WTC11 (cell line): ENCODE measurements around the gene MYO7B. TPM values are rescaled to one million over a fixed set of nuclear protein-coding genes. Genes with fewer than 3 reads are reported as not detected.

Experiments
- ATAC-seq: fragments of 200-7000 bp; cut with Tn5 transposase; 2 replicates; pipeline ENCODE4 v1.10.0; 2021; ENCODE audit warnings: mild to moderate bottlenecking, moderate library complexity
- CTCF ChIA-PET: fragments of 300-600 bp; sonication (Branson Sonifier 250); formaldehyde crosslinking; loops from one replicate; lab custom pipeline; 2021; ENCODE audit warnings: antibody characterized with exemption; lab: Charles Lee
- POLR2A ChIA-PET: fragments of 350-600 bp; sonication (Branson Sonifier 250); formaldehyde crosslinking; loops from one replicate; lab custom pipeline; 2021; ENCODE audit warnings: antibody characterized with exemption; lab: Charles Lee
- DNase-seq: peaks from one replicate; pipeline ENCODE4 v3.0.0; 2021; ENCODE audit warnings: low spot score
- H3K27ac Mint-ChIP-seq: 2 replicates; pipeline ENCODE4 v1.8.0; 2021; ENCODE audit warnings: mixed read lengths
- H3K27me3 Mint-ChIP-seq: 2 replicates; pipeline ENCODE4 v1.8.0; 2021; ENCODE audit warnings: low read depth, mild to moderate bottlenecking, moderate library complexity, mixed read lengths
- H3K36me3 Mint-ChIP-seq: 2 replicates; pipeline ENCODE4 v1.8.0; 2021; ENCODE audit warnings: mixed read lengths
- H3K4me1 Mint-ChIP-seq: 2 replicates; pipeline ENCODE4 v1.8.0; 2022; ENCODE audit warnings: mixed read lengths
- H3K4me3 Mint-ChIP-seq: 2 replicates; pipeline ENCODE4 v1.8.0; 2021; ENCODE audit warnings: mild to moderate bottlenecking, moderate library complexity, mixed read lengths
- H3K9me3 Mint-ChIP-seq: 2 replicates; pipeline ENCODE4 v1.8.0; 2021; ENCODE audit warnings: mixed read lengths
- CTCF ChIP-seq: fragments of 200-600 bp; IDR thresholded peaks from 2 replicates; pipeline ENCODE4 v1.8.0; 2022; ENCODE audit warnings: antibody characterized with exemption
- FOXP1 ChIP-seq: sonication (generic); formaldehyde crosslinking; IDR thresholded peaks from 2 replicates; pipeline ENCODE4 v1.8.0; 2022; ENCODE audit warnings: missing genetic modification reagents, mild to moderate bottlenecking, moderate library complexity, borderline replicate concordance
- JUN ChIP-seq: sonication (generic); formaldehyde crosslinking; IDR thresholded peaks from 2 replicates; pipeline ENCODE4 v1.8.0; 2023; ENCODE audit warnings: mild to moderate bottlenecking, missing genetic modification reagents
- MXD4 ChIP-seq: fragments of 250-450 bp; sonication (Bioruptor Pico); IDR thresholded peaks from 2 replicates; pipeline ENCODE4 v1.8.0; 2021; ENCODE audit warnings: mild to moderate bottlenecking, moderate library complexity, borderline replicate concordance
- NFATC4 ChIP-seq: fragments of 250-450 bp; sonication (Bioruptor Pico); IDR thresholded peaks from 2 replicates; pipeline ENCODE4 v1.9.0; 2021; ENCODE audit warnings: mild to moderate bottlenecking
- NFE2L1 ChIP-seq: sonication (generic); formaldehyde crosslinking; IDR thresholded peaks from 2 replicates; pipeline ENCODE4 v1.8.1; 2023; ENCODE audit warnings: missing genetic modification reagents
- NR1H2 ChIP-seq: sonication (generic); formaldehyde crosslinking; IDR thresholded peaks from 2 replicates; pipeline ENCODE4 v1.9.0; 2021; ENCODE audit warnings: mild to moderate bottlenecking, moderate library complexity, missing genetic modification reagents
- NR3C1 ChIP-seq: sonication (generic); formaldehyde crosslinking; conservative IDR thresholded peaks from 2 replicates; pipeline ENCODE4 v1.8.1; 2023; ENCODE audit warnings: low read depth, mild to moderate bottlenecking, missing genetic modification reagents
- PRRX2 ChIP-seq: fragments of 250-450 bp; sonication (Bioruptor Pico); IDR thresholded peaks from 2 replicates; pipeline ENCODE4 v1.8.0; 2021; ENCODE audit warnings: mild to moderate bottlenecking
- RORB ChIP-seq: fragments of 250-450 bp; sonication (Bioruptor Pico); IDR thresholded peaks from 2 replicates; pipeline ENCODE4 v1.9.0; 2021; ENCODE audit warnings: mild to moderate bottlenecking
- SOX15 ChIP-seq: fragments of 250-450 bp; sonication (Bioruptor Pico); IDR thresholded peaks from 2 replicates; pipeline ENCODE4 v1.9.0; 2021; ENCODE audit warnings: mild to moderate bottlenecking
- ZNF317 ChIP-seq: sonication (generic); formaldehyde crosslinking; IDR thresholded peaks from 2 replicates; pipeline ENCODE4 v1.8.1; 2023; ENCODE audit warnings: low read depth, mild to moderate bottlenecking, moderate library complexity, missing genetic modification reagents, borderline replicate concordance
- ZNF671 ChIP-seq: fragments of 250-450 bp; sonication (Bioruptor Pico); IDR thresholded peaks from 2 replicates; pipeline ENCODE4 v1.8.0; 2021; ENCODE audit warnings: mild to moderate bottlenecking
- total RNA-seq: library from RNA; stranded (reverse); gene quantifications from 3 replicates; pipeline ENCODE4 v1.2.3, GENCODE V29; 2021
- TF ChIP-seq, protein P1 (sequence below): fragments of 250-450 bp; sonication (Bioruptor Pico); IDR thresholded peaks from 2 replicates; pipeline ENCODE4 v1.9.0; 2021; ENCODE audit warnings: mild to moderate bottlenecking
- TF ChIP-seq, protein P2 (sequence below): sonication (generic); formaldehyde crosslinking; IDR thresholded peaks from 2 replicates; pipeline ENCODE4 v1.8.1; 2023; ENCODE audit warnings: mild to moderate bottlenecking, missing genetic modification reagents, moderate library complexity
- TF ChIP-seq, protein P3 (sequence below): sonication (generic); formaldehyde crosslinking; IDR thresholded peaks from 2 replicates; pipeline ENCODE4 v1.8.1; 2022; ENCODE audit warnings: missing genetic modification reagents, borderline replicate concordance
- TF ChIP-seq, protein P4 (sequence below): sonication (generic); formaldehyde crosslinking; IDR thresholded peaks from 2 replicates; pipeline ENCODE4 v1.8.1; 2023; ENCODE audit warnings: mild to moderate bottlenecking, moderate library complexity, missing genetic modification reagents

MYO7B gene
- total RNA-seq, 1 experiment from 2014 or later: not detected

DNA sequence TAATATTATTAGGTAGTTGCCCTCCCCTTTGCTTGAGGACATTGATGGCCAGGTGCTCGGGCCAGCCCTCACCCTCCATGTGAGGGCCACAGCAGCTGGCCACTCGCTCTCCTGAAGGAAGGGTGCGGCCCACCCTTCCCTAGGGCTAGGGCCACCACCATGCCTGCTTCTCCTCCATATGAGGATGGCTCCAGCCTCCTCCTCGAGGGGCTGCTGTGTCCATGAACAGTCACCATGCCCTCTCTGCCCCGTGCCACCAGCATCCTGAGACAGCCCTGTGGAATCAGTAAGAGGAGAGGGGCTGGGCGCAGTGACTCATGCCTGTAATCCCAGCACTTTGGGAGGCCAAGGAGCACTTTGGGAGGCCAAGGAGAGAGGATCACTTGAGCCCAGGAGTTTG is 112.8 kb downstream of the MYO7B start (continued):
- TF ChIP-seq, protein P1, sequence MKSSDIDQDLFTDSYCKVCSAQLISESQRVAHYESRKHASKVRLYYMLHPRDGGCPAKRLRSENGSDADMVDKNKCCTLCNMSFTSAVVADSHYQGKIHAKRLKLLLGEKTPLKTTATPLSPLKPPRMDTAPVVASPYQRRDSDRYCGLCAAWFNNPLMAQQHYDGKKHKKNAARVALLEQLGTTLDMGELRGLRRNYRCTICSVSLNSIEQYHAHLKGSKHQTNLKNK: no peak
- TF ChIP-seq, protein P2, sequence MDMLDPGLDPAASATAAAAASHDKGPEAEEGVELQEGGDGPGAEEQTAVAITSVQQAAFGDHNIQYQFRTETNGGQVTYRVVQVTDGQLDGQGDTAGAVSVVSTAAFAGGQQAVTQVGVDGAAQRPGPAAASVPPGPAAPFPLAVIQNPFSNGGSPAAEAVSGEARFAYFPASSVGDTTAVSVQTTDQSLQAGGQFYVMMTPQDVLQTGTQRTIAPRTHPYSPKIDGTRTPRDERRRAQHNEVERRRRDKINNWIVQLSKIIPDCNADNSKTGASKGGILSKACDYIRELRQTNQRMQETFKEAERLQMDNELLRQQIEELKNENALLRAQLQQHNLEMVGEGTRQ (CRISPR knock-in tag): no peak

DNA sequence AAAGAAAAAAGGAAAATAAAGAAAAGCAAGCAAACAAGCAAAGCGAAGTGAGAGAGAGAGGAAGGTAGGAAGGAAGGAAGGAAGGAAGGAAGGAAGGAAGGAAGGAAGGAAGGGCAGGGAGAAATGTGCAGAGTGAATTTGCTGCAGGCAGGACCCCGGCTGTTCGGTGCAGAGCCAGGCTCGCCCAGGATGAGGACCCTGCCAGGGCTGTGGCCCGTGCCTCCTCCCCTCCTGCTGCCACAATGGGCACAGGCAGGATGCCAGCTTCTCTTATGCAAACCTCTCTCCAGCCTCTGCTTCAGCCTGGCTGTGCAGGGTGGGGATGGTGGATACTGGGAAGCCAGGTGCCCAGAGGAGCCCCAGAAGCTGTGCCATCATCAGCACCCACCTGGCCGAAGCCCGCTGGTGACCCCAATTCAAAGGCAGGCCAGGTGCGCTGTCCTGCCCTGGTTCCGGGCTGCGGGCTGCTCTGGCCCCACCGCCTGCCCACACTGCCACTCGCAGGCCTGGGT is 113.7 kb downstream of the MYO7B start:
- H3K9me3 Mint-ChIP-seq: no peaks in the 10 kb centered on the region
- ChIA-PET POLR2A (no interaction called here), CTCF (interaction anchor here (1.0 to 4.3 kb wide), 16 partner anchors 10 to 123 kb away, joined by 3 to 120 read pairs (median 6); partner anchors contain the start of genes IWS1 and LIMS2)
- no peaks in the 10 kb centered on the region for H3K36me3 Mint-ChIP-seq
- H3K4me3 Mint-ChIP-seq: no peak overlapping the region
- peaks cover 2% of the 10 kb centered on the region; the same call in 1 of the 2 replicates for H3K27me3 Mint-ChIP-seq
- TF ChIP-seq SOX15 (CRISPR knock-in tag): no peak
- TF ChIP-seq NFATC4 (CRISPR knock-in tag): no peak
- no peak for TF ChIP-seq ZNF671 (CRISPR knock-in tag)
- no peak for TF ChIP-seq NR3C1
- no peak; the same call in 1 of the 2 replicates for TF ChIP-seq FOXP1 (CRISPR knock-in tag)
- TF ChIP-seq NFE2L1 (CRISPR knock-in tag): no peak
- TF ChIP-seq, protein P3, sequence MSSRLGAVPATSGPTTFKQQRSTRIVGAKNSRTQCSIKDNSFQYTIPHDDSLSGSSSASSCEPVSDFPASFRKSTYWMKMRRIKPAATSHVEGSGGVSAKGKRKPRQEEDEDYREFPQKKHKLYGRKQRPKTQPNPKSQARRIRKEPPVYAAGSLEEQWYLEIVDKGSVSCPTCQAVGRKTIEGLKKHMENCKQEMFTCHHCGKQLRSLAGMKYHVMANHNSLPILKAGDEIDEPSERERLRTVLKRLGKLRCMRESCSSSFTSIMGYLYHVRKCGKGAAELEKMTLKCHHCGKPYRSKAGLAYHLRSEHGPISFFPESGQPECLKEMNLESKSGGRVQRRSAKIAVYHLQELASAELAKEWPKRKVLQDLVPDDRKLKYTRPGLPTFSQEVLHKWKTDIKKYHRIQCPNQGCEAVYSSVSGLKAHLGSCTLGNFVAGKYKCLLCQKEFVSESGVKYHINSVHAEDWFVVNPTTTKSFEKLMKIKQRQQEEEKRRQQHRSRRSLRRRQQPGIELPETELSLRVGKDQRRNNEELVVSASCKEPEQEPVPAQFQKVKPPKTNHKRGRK (CRISPR knock-in tag): peak; percentile 90
- TF ChIP-seq PRRX2: no peak
- peaks cover 9% of the 10 kb centered on the region for H3K4me1 Mint-ChIP-seq
- peak; percentile 12 for ATAC-seq
- no peak overlapping the region for H3K27ac Mint-ChIP-seq
- no peak for DNase-seq

DNA sequence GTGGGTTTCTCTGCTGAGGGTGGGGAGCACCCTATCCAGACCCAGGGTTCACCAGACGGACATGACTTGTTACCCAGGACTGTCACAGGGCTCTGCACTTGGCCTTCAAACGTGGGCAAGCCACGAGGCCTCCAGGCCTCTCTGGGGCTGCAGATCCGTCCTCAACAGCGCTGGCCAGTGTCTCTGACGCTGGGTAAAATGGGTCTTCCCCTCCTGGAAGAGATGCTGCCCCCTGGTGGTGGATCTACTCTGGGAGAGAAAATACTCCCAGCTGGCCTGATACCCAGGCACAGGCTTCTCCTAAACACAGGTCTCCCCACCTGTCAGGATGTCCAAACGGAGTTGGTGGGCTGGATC is 114.2 kb downstream of the MYO7B start:
- peaks cover 2% of the 10 kb centered on the region; the same call in 1 of the 2 replicates for H3K27me3 Mint-ChIP-seq
- no peak overlapping the region for H3K4me3 Mint-ChIP-seq
- H3K36me3 Mint-ChIP-seq: no peaks in the 10 kb centered on the region
- H3K9me3 Mint-ChIP-seq: no peaks in the 10 kb centered on the region
- H3K27ac Mint-ChIP-seq: no peak overlapping the region
- peak; percentile 74 for ATAC-seq
- peaks cover 9% of the 10 kb centered on the region for H3K4me1 Mint-ChIP-seq
- no peak for TF ChIP-seq ZNF671 (CRISPR knock-in tag)
- no peak for TF ChIP-seq ZNF317 (CRISPR knock-in tag)
- no peak for TF ChIP-seq MXD4 (CRISPR knock-in tag)
- no peak for TF ChIP-seq JUN (CRISPR knock-in tag)
- TF ChIP-seq RORB (CRISPR knock-in tag): no peak
- peak; percentile 72 for TF ChIP-seq CTCF
- TF ChIP-seq NR1H2 (CRISPR knock-in tag): no peak
- TF ChIP-seq, protein P4, sequence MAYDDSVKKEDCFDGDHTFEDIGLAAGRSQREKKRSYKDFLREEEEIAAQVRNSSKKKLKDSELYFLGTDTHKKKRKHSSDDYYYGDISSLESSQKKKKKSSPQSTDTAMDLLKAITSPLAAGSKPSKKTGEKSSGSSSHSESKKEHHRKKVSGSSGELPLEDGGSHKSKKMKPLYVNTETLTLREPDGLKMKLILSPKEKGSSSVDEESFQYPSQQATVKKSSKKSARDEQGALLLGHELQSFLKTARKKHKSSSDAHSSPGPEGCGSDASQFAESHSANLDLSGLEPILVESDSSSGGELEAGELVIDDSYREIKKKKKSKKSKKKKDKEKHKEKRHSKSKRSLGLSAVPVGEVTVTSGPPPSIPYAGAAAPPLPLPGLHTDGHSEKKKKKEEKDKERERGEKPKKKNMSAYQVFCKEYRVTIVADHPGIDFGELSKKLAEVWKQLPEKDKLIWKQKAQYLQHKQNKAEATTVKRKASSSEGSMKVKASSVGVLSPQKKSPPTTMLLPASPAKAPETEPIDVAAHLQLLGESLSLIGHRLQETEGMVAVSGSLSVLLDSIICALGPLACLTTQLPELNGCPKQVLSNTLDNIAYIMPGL: no peak
- TF ChIP-seq, all 79 proteins: peak for 1
- ChIA-PET POLR2A (no interaction called here), CTCF (interaction anchor here (0.6 to 4.3 kb wide), 24 partner anchors 10 to 124 kb away, joined by 3 to 120 read pairs (median 5); partner anchors contain the start of genes IWS1 and LIMS2)
- peak; percentile 88 for DNase-seq
